Body of pancreas (tissue), 4 donors: ENCODE results near the gene AFG1L. TPM values are rescaled to one million over a fixed set of nuclear protein-coding genes. Genes with fewer than 3 reads are reported as not detected.
"Not testable (repeated sequence)": the region's sequence is repeated elsewhere in the genome, so short reads cannot be mapped to it uniquely, and the experiment has no call there.

Source experiments
- ATAC-seq: fragments of 150-250 bp; one replicate; pipeline ENCODE4 v1.9.1; 2016
- DNase-seq, 4 donors: peaks; one replicate each; pipeline ENCODE4 v3.0.0-alpha.2; 2019
- H3K27ac ChIP-seq, 4 donors: fragments of 200-600 bp; sonication (generic); 1 replicate in 3 of 4; 2 replicates in 1 of 4; pipeline versions ENCODE4 v1.5.1 to v1.6.1; 2016 to 2019; ENCODE audit warnings: mild to moderate bottlenecking in 1 of 4, mixed read lengths in 1 of 4, moderate library complexity in 1 of 4
- H3K27me3 ChIP-seq, 2 donors: fragments of 200-600 bp; sonication (generic); one replicate each; pipeline ENCODE4 v1.6.0; 2016; ENCODE audit warnings: mild to moderate bottlenecking in 1 of 2
- H3K36me3 ChIP-seq, 2 donors: fragments of 200-600 bp; sonication (generic); replicated peaks in 1 of 2; 2 replicates each; pipeline ENCODE4 v1.5.1; 2016; ENCODE audit warnings: low read depth in 2 of 2; ENCODE audit not compliant: insufficient read depth in 1 of 2
- H3K4me1 ChIP-seq: fragments of 200-600 bp; sonication (generic); one replicate; pipeline ENCODE4 v1.6.0; 2016
- H3K4me3 ChIP-seq, 2 donors: fragments of 200-600 bp; sonication (generic); 1 replicate in 1 of 2; 2 replicates in 1 of 2; pipeline ENCODE4 v1.5.1; 2016 to 2019
- H3K9me3 ChIP-seq, 3 donors: fragments of 200-600 bp; sonication (generic); 1 replicate in 2 of 3; 2 replicates in 1 of 3; pipeline ENCODE4 v1.5.1; 2016
- POLR2A ChIP-seq, 3 donors: fragments of 450-650 bp; IDR thresholded peaks; one replicate each; pipeline ENCODE4 v1.6.1; 2016; ENCODE audit warnings: antibody characterized with exemption in 3 of 3, mild to moderate bottlenecking in 2 of 3
- WGBS, 2 donors: methylation state at CpG; one replicate each; pipeline ENCODE4 v1.1.5; 2017; 5-methylcytosine and 5-hydroxymethylcytosine counted together
- intact Hi-C: fragments of 100-400 bp; cut with DNase I; formaldehyde crosslinking; loops from one replicate; pipeline ENCODE4 v1.15.1; 2023
- total RNA-seq, 2 donors: library from RNA; depleted of rRNA; stranded (reverse); fragments of >200 nt; gene quantifications; one replicate each; pipeline ENCODE4 v1.1.0, GENCODE V29; 2016
- TF ChIP-seq, protein P1 (sequence below), 7 experiments: fragments of 450-650 bp in 4 of 7; fragments of 200-600 bp in 3 of 7; sonication (generic) in 3 of 7; IDR thresholded peaks; one replicate each; pipeline ENCODE4 v1.5.1; 2016 to 2019; ENCODE audit warnings: antibody characterized with exemption in 7 of 7

AFG1L gene
- total RNA-seq, 2 donors from 2014 or later = 1.6 to 4.0 TPM

- peaks cover 34% of the 10 kb centered on the region for H3K4me1 ChIP-seq
- no peaks in the 10 kb centered on the region for H3K36me3 ChIP-seq
- no peaks in the 10 kb centered on the region for H3K9me3 ChIP-seq
- DNase-seq = peak; percentile 93 to 96 (median 94)
- ATAC-seq = peak; percentile 95
- H3K4me3 ChIP-seq = peak within 1 kb of the TSS; percentile 47 to 81
- intact Hi-C loops = no loop called here
- 0% methylated on average over 1 to 79 of the region's 83 CpGs for WGBS, 2 donors
- no peaks in the 10 kb centered on the region for H3K27me3 ChIP-seq
- H3K27ac ChIP-seq = peak within 1 kb of the TSS; percentile 90 to 97 (median 93)
- TF ChIP-seq, protein P1, sequence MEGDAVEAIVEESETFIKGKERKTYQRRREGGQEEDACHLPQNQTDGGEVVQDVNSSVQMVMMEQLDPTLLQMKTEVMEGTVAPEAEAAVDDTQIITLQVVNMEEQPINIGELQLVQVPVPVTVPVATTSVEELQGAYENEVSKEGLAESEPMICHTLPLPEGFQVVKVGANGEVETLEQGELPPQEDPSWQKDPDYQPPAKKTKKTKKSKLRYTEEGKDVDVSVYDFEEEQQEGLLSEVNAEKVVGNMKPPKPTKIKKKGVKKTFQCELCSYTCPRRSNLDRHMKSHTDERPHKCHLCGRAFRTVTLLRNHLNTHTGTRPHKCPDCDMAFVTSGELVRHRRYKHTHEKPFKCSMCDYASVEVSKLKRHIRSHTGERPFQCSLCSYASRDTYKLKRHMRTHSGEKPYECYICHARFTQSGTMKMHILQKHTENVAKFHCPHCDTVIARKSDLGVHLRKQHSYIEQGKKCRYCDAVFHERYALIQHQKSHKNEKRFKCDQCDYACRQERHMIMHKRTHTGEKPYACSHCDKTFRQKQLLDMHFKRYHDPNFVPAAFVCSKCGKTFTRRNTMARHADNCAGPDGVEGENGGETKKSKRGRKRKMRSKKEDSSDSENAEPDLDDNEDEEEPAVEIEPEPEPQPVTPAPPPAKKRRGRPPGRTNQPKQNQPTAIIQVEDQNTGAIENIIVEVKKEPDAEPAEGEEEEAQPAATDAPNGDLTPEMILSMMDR (IDR thresholded peaks at IDR 0.05) = peak in 4 of 7 experiments; percentile 16 to 37 (median 23)
- TF ChIP-seq POLR2A (IDR thresholded peaks at IDR 0.05) = peak; percentile 73 to 93 (median 86)
Measured at GRCh38 chr6:108260809-108261569, 33.9 kb upstream of the AFG1L start, which contains the start of gene SNX3. TSS of gene SNX3 (minus strand) at chr6:108261040. CDS start at chr6:108260921, 119 bp downstream.

GRCh38 chr6:108263371-108263770 lies 31.5 kb upstream of the AFG1L start:
- no peak overlapping the region for H3K27ac ChIP-seq
- intact Hi-C loops = no loop called here
- H3K36me3 ChIP-seq = no peaks in the 10 kb centered on the region
- peaks cover 13% of the 10 kb centered on the region for H3K4me1 ChIP-seq
- no peak for TF ChIP-seq POLR2A (IDR thresholded peaks at IDR 0.05)
- TF ChIP-seq, protein P1 (IDR thresholded peaks at IDR 0.05) = no peak
- no peaks in the 10 kb centered on the region for H3K27me3 ChIP-seq
- no peaks in the 10 kb centered on the region for H3K9me3 ChIP-seq
- WGBS, 2 donors = 78 to 80% methylated on average over 2 of the region's 2 CpGs
- no peak overlapping the region for H3K4me3 ChIP-seq
- DNase-seq (no peak), ATAC-seq (no peak)

DNA sequence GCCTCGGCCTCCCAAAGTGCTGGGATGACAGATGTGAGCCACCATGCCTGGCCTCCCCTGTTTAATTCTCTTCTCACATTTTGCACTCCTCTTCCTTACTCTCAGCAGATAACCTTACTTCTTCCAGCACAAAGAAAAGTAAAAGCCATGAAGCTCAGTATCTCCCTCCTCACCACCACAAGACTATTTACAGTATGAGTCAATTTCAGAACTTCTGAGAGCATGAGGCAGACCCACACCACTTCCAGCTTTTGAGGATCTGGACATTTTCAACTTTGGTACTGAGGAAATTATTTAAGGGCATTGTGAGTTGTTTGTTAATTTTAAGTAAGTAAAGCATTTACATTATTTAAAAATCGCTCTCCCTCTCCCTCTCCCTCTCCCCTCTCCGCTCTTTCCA lies 26.0 kb upstream of the AFG1L start:
- no peak for ATAC-seq
- intact Hi-C loops = no loop called here
- H3K36me3 ChIP-seq = no peaks in the 10 kb centered on the region
- H3K4me1 ChIP-seq = no peaks in the 10 kb centered on the region
- WGBS, 2 donors = 93 to 94% methylated on average over 3 of the region's 3 CpGs
- no peak overlapping the region for H3K4me3 ChIP-seq
- no peak overlapping the region for H3K27ac ChIP-seq
- no peaks in the 10 kb centered on the region for H3K9me3 ChIP-seq
- TF ChIP-seq POLR2A (IDR thresholded peaks at IDR 0.05) = no peak
- TF ChIP-seq, protein P1 (IDR thresholded peaks at IDR 0.05) = no peak
- H3K27me3 ChIP-seq = no peaks in the 10 kb centered on the region
- no peak for DNase-seq

DNA sequence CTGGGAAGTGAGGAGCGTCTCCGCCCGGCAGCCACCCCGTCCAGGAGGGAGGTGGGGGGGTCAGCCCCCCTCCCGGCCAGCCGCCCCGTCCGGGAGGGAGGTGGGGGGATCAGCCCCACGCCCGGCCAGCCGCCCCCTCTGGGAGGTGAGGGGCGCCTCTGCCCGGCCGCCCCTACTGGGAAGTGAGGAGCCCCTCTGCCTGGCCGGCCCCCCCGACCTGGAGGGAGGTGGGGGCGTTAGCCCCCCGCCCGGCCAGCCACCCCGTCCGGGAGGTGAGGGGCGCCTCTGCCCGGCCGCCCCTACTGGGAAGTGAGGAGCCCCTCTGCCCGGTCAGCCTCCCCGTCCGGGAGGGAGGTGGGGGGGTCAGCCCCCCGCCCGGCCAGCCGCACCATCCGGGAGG lies 24.9 kb upstream of the AFG1L start:
- ATAC-seq, intact Hi-C loops, DNase-seq, H3K4me3 ChIP-seq, H3K27me3 ChIP-seq, H3K27ac ChIP-seq, H3K36me3 ChIP-seq, H3K4me1 ChIP-seq, H3K9me3 ChIP-seq: not testable (repeated sequence)
- no CpG with 5 or more reads among the region's 31 CpGs for WGBS, 2 donors

DNA sequence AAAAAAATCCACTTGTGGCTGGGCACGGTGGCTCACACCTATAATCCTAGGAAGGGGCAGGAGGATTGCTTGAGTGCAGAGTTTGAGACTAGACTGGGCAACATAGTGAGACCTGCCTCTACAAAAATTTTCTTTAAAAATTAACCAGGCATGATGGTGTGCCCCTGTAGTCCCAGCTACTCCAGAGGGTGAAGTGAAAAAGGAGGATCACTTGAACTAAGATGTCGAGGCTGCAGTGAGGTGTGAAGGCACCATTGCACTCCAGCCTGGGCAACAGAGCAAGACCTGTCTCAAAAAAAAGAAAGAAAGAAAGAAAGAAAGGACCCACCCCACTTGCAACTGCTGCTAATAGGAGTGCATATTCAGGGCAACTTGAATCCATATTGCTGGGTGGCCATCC lies 20.3 kb upstream of the AFG1L start:
- no peak for TF ChIP-seq POLR2A (IDR thresholded peaks at IDR 0.05)
- TF ChIP-seq, protein P1 (IDR thresholded peaks at IDR 0.05) = no peak
- Histone ChIP-seq H3K9me3 (no peaks in the 10 kb centered on the region), H3K36me3 (no peaks in the 10 kb centered on the region), H3K4me3 (no peak overlapping the region), H3K27ac (no peak overlapping the region), H3K27me3 (no peaks in the 10 kb centered on the region), H3K4me1 (no peaks in the 10 kb centered on the region)
- DNase-seq (no peak), ATAC-seq (no peak)
- intact Hi-C loops = no loop called here
- WGBS, 2 donors = 79 to 85% methylated on average over 2 of the region's 2 CpGs
